ENCODE data around the gene ZNF512.
A peak's percentile ranks its signal among the peaks of the same experiment; 100 is the strongest.
"Not testable (repeated sequence)": the region's sequence is repeated elsewhere in the genome, so short reads cannot be mapped to it uniquely, and the experiment has no call there.

ZNF512 gene

GRCh38 chr2:27582129-27582694 is 630 bp upstream of the ZNF512 start:
- no peak for DNase-seq (ENCODE audit: low spot score)

- DNase-seq (ENCODE audit: low spot score) = peak; percentile 17
Measured at GRCh38 chr2:27583390-27583915, 611 bp downstream of the ZNF512 start.

GRCh38 chr2:27584597-27584996 is 1.8 kb downstream of the ZNF512 start:
- DNase-seq (ENCODE audit: low spot score) = no peak

- no peak for DNase-seq (ENCODE audit: low spot score)
Measured at GRCh38 chr2:27587025-27587424, 4.2 kb downstream of the ZNF512 start.

GRCh38 chr2:27588308-27588707 is 5.5 kb downstream of the ZNF512 start:
- DNase-seq (ENCODE audit: low spot score) = no peak

GRCh38 chr2:27591745-27592144 is 8.9 kb downstream of the ZNF512 start:
- no peak for DNase-seq (ENCODE audit: low spot score)

- no peak for DNase-seq (ENCODE audit: low spot score)
Measured at GRCh38 chr2:27593240-27593639, 10.4 kb downstream of the ZNF512 start.

GRCh38 chr2:27594020-27594703 is 11.3 kb downstream of the ZNF512 start:
- not testable (repeated sequence) for DNase-seq (ENCODE audit: low spot score)

GRCh38 chr2:27595412-27595811 is 12.6 kb downstream of the ZNF512 start:
- DNase-seq (ENCODE audit: low spot score) = not testable (repeated sequence)

- no peak for DNase-seq (ENCODE audit: low spot score)
Measured at GRCh38 chr2:27596627-27597026, 13.8 kb downstream of the ZNF512 start.

GRCh38 chr2:27606611-27607010 is 23.8 kb downstream of the ZNF512 start:
- DNase-seq (ENCODE audit: low spot score) = no peak

- no peak for DNase-seq (ENCODE audit: low spot score)
Measured at GRCh38 chr2:27613985-27614384, 31.1 kb downstream of the ZNF512 start.

- no peak for DNase-seq (ENCODE audit: low spot score)
Measured at GRCh38 chr2:27615316-27615715, 32.5 kb downstream of the ZNF512 start.

- DNase-seq (ENCODE audit: low spot score) = no peak
Measured at GRCh38 chr2:27621524-27621923, 38.7 kb downstream of the ZNF512 start.

- peak; percentile 76 for DNase-seq (ENCODE audit: low spot score)
Measured at GRCh38 chr2:27622921-27623384, 40.1 kb downstream of the ZNF512 start.

GRCh38 chr2:27624943-27625342 is 42.1 kb downstream of the ZNF512 start:
- no peak for DNase-seq (ENCODE audit: low spot score)

- not testable (repeated sequence) for DNase-seq (ENCODE audit: low spot score)
Measured at GRCh38 chr2:27626323-27626722, 43.5 kb downstream of the ZNF512 start.

- not testable (repeated sequence) for DNase-seq (ENCODE audit: low spot score)
Measured at GRCh38 chr2:27626921-27627320, 44.1 kb downstream of the ZNF512 start.

GRCh38 chr2:27627963-27628766 is 45.3 kb downstream of the ZNF512 start:
- peak; percentile 46 for DNase-seq (ENCODE audit: low spot score)

- peak; percentile 94 for DNase-seq (ENCODE audit: low spot score)
Measured at GRCh38 chr2:27628767-27629709, 46.2 kb downstream of the ZNF512 start, which contains the start of the genes CCDC121 and GPN1. Gene CCDC121, minus strand, starts transcription at chr2:27629012. Its CDS starts 1,213 bp downstream, at chr2:27627799. Gene GPN1, plus strand, starts transcription at chr2:27629050. Its CDS starts 9 bp downstream, at chr2:27629059.

GRCh38 chr2:27630257-27630656 is 47.4 kb downstream of the ZNF512 start:
- DNase-seq (ENCODE audit: low spot score) = not testable (repeated sequence)

Measured in GM03348 (cell line).